GM19043 (cell line): ENCODE measurements around the gene DNAH9.

ENCODE experiments used
- ATAC-seq: cut with Tn5 transposase; IDR thresholded peaks from one replicate; pipeline ENCODE4 v1.9.1; 2021; ENCODE audit warnings: low read depth; ENCODE audit not compliant: unreplicated experiment

DNAH9 gene

GRCh38 chr17:11744696-11745095, 146.4 kb downstream of the DNAH9 start:
- ATAC-seq: no peak

DNA sequence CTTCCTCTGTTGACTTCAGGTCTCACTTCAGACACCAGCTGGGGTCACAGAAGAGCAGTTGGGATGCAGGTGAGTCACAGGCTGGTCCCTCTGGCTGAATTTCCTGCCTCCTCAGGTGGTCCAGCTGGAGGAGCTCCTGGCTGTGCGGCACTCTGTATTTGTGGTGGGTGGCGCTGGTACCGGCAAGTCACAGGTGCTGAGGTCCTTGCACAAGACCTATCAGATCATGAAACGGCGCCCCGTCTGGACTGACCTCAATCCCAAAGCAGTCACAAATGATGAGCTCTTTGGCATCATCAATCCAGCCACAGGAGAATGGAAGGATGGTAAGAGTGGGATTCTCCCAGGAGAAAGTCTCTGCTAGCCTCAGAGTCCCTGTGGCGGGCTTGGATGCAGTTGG, 149.2 kb downstream of the DNAH9 start:
- ATAC-seq: no peak

GRCh38 chr17:11757815-11758214, 159.5 kb downstream of the DNAH9 start:
- ATAC-seq: no peak

GRCh38 chr17:11768106-11768505, 169.8 kb downstream of the DNAH9 start:
- no peak for ATAC-seq

GRCh38 chr17:11768981-11769380, 170.7 kb downstream of the DNAH9 start:
- ATAC-seq: no peak

GRCh38 chr17:11772031-11772430, 173.8 kb downstream of the DNAH9 start:
- ATAC-seq: no peak

DNA sequence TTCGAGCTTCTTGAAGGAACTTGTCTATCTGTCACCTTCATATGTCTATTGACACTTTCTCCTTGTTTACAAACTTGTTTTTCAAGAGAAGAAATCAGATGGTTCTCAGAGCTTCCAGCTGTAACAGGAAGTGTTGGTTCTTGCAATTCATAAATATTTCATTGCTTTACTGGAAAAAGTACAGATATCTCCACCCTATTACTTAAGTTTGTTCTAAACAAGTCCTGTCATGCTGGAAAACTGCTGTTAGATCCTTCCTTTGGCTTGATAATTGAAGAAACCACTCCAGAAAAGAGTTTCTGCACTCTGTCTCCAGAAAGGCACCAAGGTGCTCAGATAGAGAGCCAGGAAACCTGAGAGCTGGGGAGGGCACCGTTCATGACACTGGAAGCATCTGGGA, 181.6 kb downstream of the DNAH9 start:
- no peak for ATAC-seq

- ATAC-seq: no peak
Observed at GRCh38 chr17:11780621-11781020, 182.4 kb downstream of the DNAH9 start.

GRCh38 chr17:11786711-11787438, 188.6 kb downstream of the DNAH9 start:
- no peak for ATAC-seq

GRCh38 chr17:11795906-11796305, 197.6 kb downstream of the DNAH9 start:
- no peak for ATAC-seq

DNA sequence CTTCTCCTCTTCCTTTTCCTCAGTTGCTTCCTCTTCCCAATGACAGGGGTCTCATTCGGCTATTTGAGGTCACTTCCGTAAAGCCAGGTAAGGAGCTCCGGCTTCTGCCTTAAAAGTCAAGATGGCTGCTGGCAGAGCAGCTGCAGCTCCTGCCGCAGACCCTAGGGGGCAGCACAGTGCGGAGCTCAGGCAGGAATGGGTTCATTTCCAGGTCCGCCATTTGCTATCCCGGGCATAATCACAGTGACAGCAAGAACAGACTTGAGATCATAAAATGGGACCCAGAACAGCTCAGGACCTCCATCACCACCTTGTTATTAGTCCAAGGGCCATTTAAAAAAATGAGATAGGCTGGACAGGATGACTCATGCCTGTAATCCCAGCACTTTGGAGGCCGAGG, 199.5 kb downstream of the DNAH9 start:
- no peak for ATAC-seq

- ATAC-seq: no peak
Observed at GRCh38 chr17:11803231-11803969, 205.1 kb downstream of the DNAH9 start.

DNA sequence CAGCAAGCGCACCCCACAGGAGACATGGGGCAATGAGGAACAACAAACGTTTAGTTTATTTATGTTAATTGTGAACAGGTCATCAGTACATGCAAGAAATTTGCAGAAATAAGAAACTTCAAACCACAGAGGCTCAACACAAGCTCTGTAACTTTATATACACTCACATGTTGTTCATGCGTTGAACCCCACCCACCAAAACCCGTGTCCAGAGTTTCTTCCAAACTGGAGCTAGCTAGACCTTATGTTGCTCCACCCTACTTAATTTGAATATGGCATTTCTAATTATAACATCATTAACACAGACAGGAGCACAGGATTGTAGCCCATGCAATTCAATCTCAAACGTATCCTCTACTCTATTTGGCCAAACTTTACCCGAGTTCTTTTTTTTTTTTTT, 206.9 kb downstream of the DNAH9 start:
- ATAC-seq: no peak

DNA sequence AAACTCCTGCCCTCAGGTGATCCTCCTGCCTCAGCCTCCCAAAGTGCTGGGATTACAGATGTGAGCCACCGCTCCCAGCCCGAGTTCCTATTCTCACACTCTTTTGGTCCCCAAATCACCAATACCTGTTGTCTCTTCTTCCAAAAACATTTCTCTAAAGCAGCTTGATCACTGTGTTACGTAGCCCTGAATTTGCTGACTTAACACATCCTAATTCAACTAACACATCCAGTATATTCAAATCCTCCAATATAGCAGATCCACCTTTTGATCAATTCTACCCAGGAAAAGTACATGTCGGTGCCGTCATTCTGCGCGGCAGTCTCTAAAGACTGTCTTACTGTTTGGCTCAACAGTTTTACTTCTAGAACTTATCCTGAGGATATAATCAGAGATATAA, 207.7 kb downstream of the DNAH9 start:
- no peak for ATAC-seq

GRCh38 chr17:11807606-11808005, 209.3 kb downstream of the DNAH9 start:
- ATAC-seq: no peak

DNA sequence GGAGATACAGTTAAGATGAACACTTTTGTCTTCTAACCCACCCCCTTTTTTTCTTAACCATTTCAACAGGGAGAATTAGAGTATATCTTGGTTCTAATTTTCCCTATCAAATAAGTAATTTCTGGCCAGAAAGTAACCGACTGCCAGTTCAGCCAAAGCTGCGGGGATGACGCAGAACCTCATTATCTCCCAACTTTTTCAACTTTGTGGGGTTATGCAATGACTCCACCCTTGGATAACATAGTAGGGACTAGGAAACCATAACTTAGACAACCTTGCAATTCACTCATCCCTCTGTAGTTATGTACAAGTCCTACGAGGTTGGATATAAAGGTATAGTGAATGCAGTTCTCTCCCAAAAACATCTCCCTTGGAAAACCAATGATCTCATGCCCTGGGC, 215.0 kb downstream of the DNAH9 start:
- no peak for ATAC-seq

- ATAC-seq: no peak
Observed at GRCh38 chr17:11813871-11814270, 215.6 kb downstream of the DNAH9 start.

DNA sequence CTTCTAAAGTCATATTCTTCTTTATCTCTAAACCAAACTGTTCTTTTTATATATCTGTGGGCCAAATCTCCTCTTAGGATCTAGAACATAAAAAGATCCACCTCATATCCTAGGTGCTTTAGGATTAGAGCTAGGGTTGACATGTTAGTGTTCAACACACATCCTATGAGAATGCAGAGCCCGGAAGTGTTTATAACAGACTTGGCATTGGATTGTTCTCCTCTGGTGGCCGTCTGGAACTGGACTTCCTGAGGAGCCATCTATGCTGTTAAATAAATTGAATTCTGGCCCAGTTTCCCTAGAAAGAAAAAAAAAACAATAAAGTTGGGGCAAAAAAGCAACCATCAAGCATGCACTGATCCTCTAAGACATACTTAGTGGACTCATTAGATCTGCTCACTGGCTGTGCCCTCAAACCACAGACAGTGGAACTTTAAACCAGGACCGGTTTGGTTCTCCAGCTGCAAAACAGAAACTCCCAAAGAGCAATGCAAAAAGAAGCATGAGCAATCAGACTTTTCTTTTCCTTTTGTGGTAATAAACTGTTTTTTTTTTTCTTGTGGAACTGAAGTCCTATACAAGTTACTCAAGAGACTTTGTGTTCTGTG, 216.5 kb downstream of the DNAH9 start:
- ATAC-seq: no peak

- ATAC-seq: no peak
Observed at GRCh38 chr17:11816409-11816808, 218.1 kb downstream of the DNAH9 start.

GRCh38 chr17:11823862-11824261, 225.6 kb downstream of the DNAH9 start:
- ATAC-seq: no peak

GRCh38 chr17:11825572-11826209, 227.4 kb downstream of the DNAH9 start:
- no peak for ATAC-seq
